Measurements from ENCODE around the gene POLR3H. TPM values are rescaled to one million over a fixed set of nuclear protein-coding genes. Genes with fewer than 3 reads are reported as not detected.

Gene POLR3H
- total RNA-seq, 1 donor from 2014 or later: 44.5 TPM

DNA sequence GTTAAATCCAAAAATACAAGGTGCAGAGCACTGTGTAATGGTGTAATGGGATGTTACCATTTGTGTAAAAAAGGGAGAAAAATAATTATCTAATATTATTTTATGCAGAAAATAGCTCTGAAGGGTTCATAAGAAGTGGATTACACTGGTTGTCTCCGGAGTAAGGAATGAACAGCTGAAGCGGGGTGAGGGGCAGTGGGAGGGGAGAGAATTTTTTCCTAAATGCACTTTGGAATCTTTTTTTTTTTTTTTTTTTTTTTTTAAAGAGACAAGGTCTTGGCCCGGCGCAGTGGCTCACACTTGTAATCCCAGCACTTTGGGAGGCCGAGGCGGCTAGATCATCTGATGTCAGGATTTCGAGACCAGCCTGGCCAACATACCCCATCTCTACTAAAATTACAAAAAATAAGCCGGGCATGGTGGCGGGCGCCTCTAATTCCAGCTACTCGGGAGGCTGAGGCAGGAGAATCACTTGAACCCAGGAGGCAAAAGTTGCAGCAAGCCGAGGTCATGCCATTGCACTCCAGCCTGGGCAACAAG, 6.8 kb upstream of the POLR3H start:
- no peak overlapping the region for H3K27ac Mint-ChIP-seq (ENCODE audit: unreplicated experiment)
- Histone ChIP-seq H3K9me3 (ENCODE audit: insufficient read depth, low read depth, low read length) (no peaks in the 10 kb centered on the region), H3K36me3 (ENCODE audit: insufficient read depth, low read length) (no peaks in the 10 kb centered on the region), H3K79me2 (ENCODE audit: insufficient read depth, low read length) (no peaks in the 10 kb centered on the region), H3K4me3 (ENCODE audit: insufficient read depth, low read depth, low read length) (no peak overlapping the region), H3K4me1 (ENCODE audit: insufficient read depth, low read length) (no peaks in the 10 kb centered on the region), H3K4me2 (ENCODE audit: low read length) (no peak overlapping the region), H4K20me1 (ENCODE audit: insufficient read depth, low read length) (no peaks in the 10 kb centered on the region), H3K27me3 (ENCODE audit: insufficient read depth, low read length) (no peaks in the 10 kb centered on the region), H3K9ac (ENCODE audit: low read length) (no peak overlapping the region), H3K27ac (ENCODE audit: low read depth, low read length) (no peak overlapping the region), H2AFZ (ENCODE audit: low read depth, low read length) (no peak overlapping the region)
- no peaks in the 10 kb centered on the region for H3K36me3 Mint-ChIP-seq (ENCODE audit: low read depth, unreplicated experiment)
- H3K27me3 Mint-ChIP-seq (ENCODE audit: low read depth, unreplicated experiment): peaks cover 3% of the 10 kb centered on the region
- no peak for FAIRE-seq
- DNase-seq (ENCODE audit: low read depth): no peak
- TF ChIP-seq CTCF (IDR thresholded peaks at IDR 0.05; ENCODE audit: insufficient read depth, low read depth, low read length) (no peak), EZH2 (IDR thresholded peaks at IDR 0.05; ENCODE audit: insufficient read depth, low read length) (no peak)
- peaks cover 5% of the 10 kb centered on the region for H3K4me1 Mint-ChIP-seq (ENCODE audit: low read depth, unreplicated experiment)
- H3K9me3 Mint-ChIP-seq (ENCODE audit: unreplicated experiment): no peaks in the 10 kb centered on the region
- H3K4me3 Mint-ChIP-seq (ENCODE audit: unreplicated experiment): no peak overlapping the region

DNA sequence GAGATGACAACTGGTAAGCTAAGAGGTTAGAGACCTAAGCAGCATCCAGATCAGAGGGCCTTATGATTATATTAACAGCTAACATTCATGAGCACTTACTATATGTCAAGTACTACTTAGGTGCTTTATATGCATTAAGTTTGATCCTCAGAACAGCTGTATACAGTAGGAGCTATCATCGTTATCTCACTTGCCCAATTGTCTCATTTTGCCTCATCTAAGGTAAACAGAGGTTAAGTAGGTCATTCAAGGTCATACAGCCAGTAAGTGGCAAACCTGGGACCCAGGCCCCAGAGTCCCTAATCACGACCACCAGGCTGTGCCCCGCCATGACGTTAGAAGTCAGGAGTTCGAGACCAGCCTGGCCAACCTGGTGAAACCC, 4.6 kb upstream of the POLR3H start:
- Mint-ChIP-seq H3K27ac (ENCODE audit: unreplicated experiment) (no peak overlapping the region), H3K4me3 (ENCODE audit: unreplicated experiment) (no peak overlapping the region), H3K36me3 (ENCODE audit: low read depth, unreplicated experiment) (no peaks in the 10 kb centered on the region), H3K27me3 (ENCODE audit: low read depth, unreplicated experiment) (peaks cover 3% of the 10 kb centered on the region), H3K4me1 (ENCODE audit: low read depth, unreplicated experiment) (peaks cover 2% of the 10 kb centered on the region), H3K9me3 (ENCODE audit: unreplicated experiment) (no peaks in the 10 kb centered on the region)
- H3K9ac ChIP-seq (ENCODE audit: low read length): no peak overlapping the region
- DNase-seq (ENCODE audit: low read depth) (no peak), FAIRE-seq (no peak)
- H3K27ac ChIP-seq (ENCODE audit: low read depth, low read length): no peak overlapping the region
- TF ChIP-seq CTCF (IDR thresholded peaks at IDR 0.05; ENCODE audit: insufficient read depth, low read depth, low read length) (no peak), EZH2 (IDR thresholded peaks at IDR 0.05; ENCODE audit: insufficient read depth, low read length) (no peak)
- no peak overlapping the region for H3K4me3 ChIP-seq (ENCODE audit: insufficient read depth, low read depth, low read length)
- H3K4me1 ChIP-seq (ENCODE audit: insufficient read depth, low read length): peaks cover 5% of the 10 kb centered on the region
- no peaks in the 10 kb centered on the region for H3K9me3 ChIP-seq (ENCODE audit: insufficient read depth, low read depth, low read length)
- H3K4me2 ChIP-seq (ENCODE audit: low read length): no peak overlapping the region
- H3K36me3 ChIP-seq (ENCODE audit: insufficient read depth, low read length): no peaks in the 10 kb centered on the region
- no peaks in the 10 kb centered on the region for H3K27me3 ChIP-seq (ENCODE audit: insufficient read depth, low read length)
- peaks cover 4% of the 10 kb centered on the region for H3K79me2 ChIP-seq (ENCODE audit: insufficient read depth, low read length)
- H2AFZ ChIP-seq (ENCODE audit: low read depth, low read length): no peak overlapping the region
- H4K20me1 ChIP-seq (ENCODE audit: insufficient read depth, low read length): no peaks in the 10 kb centered on the region

- Histone ChIP-seq H3K27me3 (ENCODE audit: insufficient read depth, low read length) (no peaks in the 10 kb centered on the region), H2AFZ (ENCODE audit: low read depth, low read length) (peak overlapping the region; percentile 30), H3K4me3 (ENCODE audit: insufficient read depth, low read depth, low read length) (peak overlapping the region; percentile 75), H3K79me2 (ENCODE audit: insufficient read depth, low read length) (peaks cover 43% of the 10 kb centered on the region), H3K9ac (ENCODE audit: low read length) (peak overlapping the region; percentile 68), H4K20me1 (ENCODE audit: insufficient read depth, low read length) (peaks cover 35% of the 10 kb centered on the region), H3K27ac (ENCODE audit: low read depth, low read length) (peak overlapping the region; percentile 39), H3K4me2 (ENCODE audit: low read length) (peak overlapping the region; percentile 83), H3K36me3 (ENCODE audit: insufficient read depth, low read length) (no peaks in the 10 kb centered on the region), H3K4me1 (ENCODE audit: insufficient read depth, low read length) (peaks cover 10% of the 10 kb centered on the region), H3K9me3 (ENCODE audit: insufficient read depth, low read depth, low read length) (no peaks in the 10 kb centered on the region)
- H3K27ac Mint-ChIP-seq (ENCODE audit: unreplicated experiment): peak overlapping the region; percentile 67
- DNase-seq (ENCODE audit: low read depth) (no peak), FAIRE-seq (no peak)
- H3K27me3 Mint-ChIP-seq (ENCODE audit: low read depth, unreplicated experiment): no peaks in the 10 kb centered on the region
- peaks cover 2% of the 10 kb centered on the region for H3K36me3 Mint-ChIP-seq (ENCODE audit: low read depth, unreplicated experiment)
- TF ChIP-seq CTCF (IDR thresholded peaks at IDR 0.05; ENCODE audit: insufficient read depth, low read depth, low read length) (no peak), EZH2 (IDR thresholded peaks at IDR 0.05; ENCODE audit: insufficient read depth, low read length) (no peak)
- H3K9me3 Mint-ChIP-seq (ENCODE audit: unreplicated experiment): no peaks in the 10 kb centered on the region
- H3K4me1 Mint-ChIP-seq (ENCODE audit: low read depth, unreplicated experiment): peaks cover 11% of the 10 kb centered on the region
- peak overlapping the region; percentile 93 for H3K4me3 Mint-ChIP-seq (ENCODE audit: unreplicated experiment)
Observed at GRCh38 chr22:41544671-41545476, 604 bp upstream of the POLR3H start.

Data from astrocyte (in vitro differentiated cells and primary cell).